ENCODE measurements around the gene ANO10. TPM values are rescaled to one million over a fixed set of nuclear protein-coding genes. Genes with fewer than 3 reads are reported as not detected.

ANO10 gene
- total RNA-seq, 1 donor from 2014 or later, result 32.0 TPM

- H3K27ac Mint-ChIP-seq (ENCODE audit: unreplicated experiment), result no peak overlapping the region
- no peaks in the 10 kb centered on the region for H3K36me3 Mint-ChIP-seq (ENCODE audit: low read depth)
- no peak overlapping the region for H3K4me3 Mint-ChIP-seq
- H3K9me3 Mint-ChIP-seq, result no peaks in the 10 kb centered on the region
- DNase-seq (ENCODE audit: low read depth, low spot score), result no peak
- no peaks in the 10 kb centered on the region for H3K27me3 Mint-ChIP-seq (ENCODE audit: low read depth)
- TF ChIP-seq, protein P1, sequence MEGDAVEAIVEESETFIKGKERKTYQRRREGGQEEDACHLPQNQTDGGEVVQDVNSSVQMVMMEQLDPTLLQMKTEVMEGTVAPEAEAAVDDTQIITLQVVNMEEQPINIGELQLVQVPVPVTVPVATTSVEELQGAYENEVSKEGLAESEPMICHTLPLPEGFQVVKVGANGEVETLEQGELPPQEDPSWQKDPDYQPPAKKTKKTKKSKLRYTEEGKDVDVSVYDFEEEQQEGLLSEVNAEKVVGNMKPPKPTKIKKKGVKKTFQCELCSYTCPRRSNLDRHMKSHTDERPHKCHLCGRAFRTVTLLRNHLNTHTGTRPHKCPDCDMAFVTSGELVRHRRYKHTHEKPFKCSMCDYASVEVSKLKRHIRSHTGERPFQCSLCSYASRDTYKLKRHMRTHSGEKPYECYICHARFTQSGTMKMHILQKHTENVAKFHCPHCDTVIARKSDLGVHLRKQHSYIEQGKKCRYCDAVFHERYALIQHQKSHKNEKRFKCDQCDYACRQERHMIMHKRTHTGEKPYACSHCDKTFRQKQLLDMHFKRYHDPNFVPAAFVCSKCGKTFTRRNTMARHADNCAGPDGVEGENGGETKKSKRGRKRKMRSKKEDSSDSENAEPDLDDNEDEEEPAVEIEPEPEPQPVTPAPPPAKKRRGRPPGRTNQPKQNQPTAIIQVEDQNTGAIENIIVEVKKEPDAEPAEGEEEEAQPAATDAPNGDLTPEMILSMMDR (conservative IDR thresholded peaks at IDR 0.05), result no peak
- peaks cover 7% of the 10 kb centered on the region for H3K4me1 Mint-ChIP-seq
Observed at GRCh38 chr3:43410592-43410991, 211.2 kb downstream of the ANO10 start.

GRCh38 chr3:43409506-43409905, 212.3 kb downstream of the ANO10 start:
- H3K9me3 Mint-ChIP-seq, result no peaks in the 10 kb centered on the region
- no peak overlapping the region for H3K4me3 Mint-ChIP-seq
- DNase-seq (ENCODE audit: low read depth, low spot score), result no peak
- TF ChIP-seq, protein P1 (conservative IDR thresholded peaks at IDR 0.05), result no peak
- H3K36me3 Mint-ChIP-seq (ENCODE audit: low read depth), result no peaks in the 10 kb centered on the region
- H3K27me3 Mint-ChIP-seq (ENCODE audit: low read depth), result no peaks in the 10 kb centered on the region
- H3K27ac Mint-ChIP-seq (ENCODE audit: unreplicated experiment), result no peak overlapping the region
- peaks cover 7% of the 10 kb centered on the region for H3K4me1 Mint-ChIP-seq

GRCh38 chr3:43406643-43407023, 215.2 kb downstream of the ANO10 start:
- H3K4me1 Mint-ChIP-seq, result no peaks in the 10 kb centered on the region
- DNase-seq (ENCODE audit: low read depth, low spot score), result no peak
- TF ChIP-seq, protein P1 (conservative IDR thresholded peaks at IDR 0.05), result no peak
- H3K27ac Mint-ChIP-seq (ENCODE audit: unreplicated experiment), result no peak overlapping the region
- H3K9me3 Mint-ChIP-seq, result no peaks in the 10 kb centered on the region
- H3K36me3 Mint-ChIP-seq (ENCODE audit: low read depth), result no peaks in the 10 kb centered on the region
- no peaks in the 10 kb centered on the region for H3K27me3 Mint-ChIP-seq (ENCODE audit: low read depth)
- H3K4me3 Mint-ChIP-seq, result no peak overlapping the region

GRCh38 chr3:43405888-43406642, 215.7 kb downstream of the ANO10 start:
- Mint-ChIP-seq H3K27me3 (ENCODE audit: low read depth) (no peaks in the 10 kb centered on the region), H3K4me1 (no peaks in the 10 kb centered on the region), H3K9me3 (no peaks in the 10 kb centered on the region), H3K36me3 (ENCODE audit: low read depth) (no peaks in the 10 kb centered on the region), H3K27ac (ENCODE audit: unreplicated experiment) (no peak overlapping the region), H3K4me3 (no peak overlapping the region)
- no peak for DNase-seq (ENCODE audit: low read depth, low spot score)
- TF ChIP-seq, protein P1 (conservative IDR thresholded peaks at IDR 0.05), result no peak

DNA sequence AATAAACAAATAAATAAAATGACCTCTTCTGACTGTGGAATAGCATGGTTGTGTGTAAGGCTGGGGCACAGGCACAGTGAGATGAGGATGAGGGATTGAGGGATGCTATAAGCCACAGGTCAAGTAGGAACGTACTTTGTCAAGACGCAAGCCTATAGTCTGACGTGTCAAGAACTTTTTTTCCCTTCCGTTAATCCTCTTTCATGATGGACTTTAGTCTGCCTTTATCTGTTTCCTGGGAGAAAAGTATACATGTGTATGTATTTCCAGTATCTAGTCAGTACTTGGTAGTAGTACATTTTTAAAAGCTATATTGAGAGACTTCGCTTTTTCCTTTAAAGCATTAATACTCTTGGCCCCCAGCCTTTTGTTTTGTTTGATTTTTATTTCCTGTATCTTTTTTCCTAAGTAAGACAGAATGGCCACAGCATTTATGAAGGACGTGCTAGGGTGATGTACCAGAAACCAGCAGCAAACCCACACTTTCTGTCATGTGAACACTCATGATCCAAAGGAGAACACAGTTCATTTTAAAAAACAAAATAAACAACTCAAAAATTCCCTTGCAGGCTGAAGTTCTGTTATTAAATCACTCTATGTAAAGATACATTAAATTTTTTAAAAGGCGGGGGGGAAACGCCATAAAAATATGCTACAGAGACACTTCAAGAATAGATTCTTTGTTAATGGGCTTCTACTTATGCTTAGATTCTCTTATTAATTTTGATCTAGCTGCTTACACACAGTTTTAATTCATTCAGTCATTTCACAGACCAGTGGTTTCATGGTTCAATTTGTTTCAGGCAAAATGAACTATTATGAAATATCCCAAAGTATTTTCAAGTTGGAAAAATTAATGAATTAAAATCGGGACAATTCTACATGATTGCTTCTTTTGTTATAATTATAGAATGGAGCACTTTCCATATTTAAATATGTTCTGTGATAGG, 220.8 kb downstream of the ANO10 start:
- TF ChIP-seq, protein P1 (conservative IDR thresholded peaks at IDR 0.05), result no peak
- H3K27me3 Mint-ChIP-seq (ENCODE audit: low read depth), result no peaks in the 10 kb centered on the region
- no peak overlapping the region for H3K4me3 Mint-ChIP-seq
- no peaks in the 10 kb centered on the region for H3K36me3 Mint-ChIP-seq (ENCODE audit: low read depth)
- DNase-seq (ENCODE audit: low read depth, low spot score), result no peak
- H3K27ac Mint-ChIP-seq (ENCODE audit: unreplicated experiment), result no peak overlapping the region
- H3K4me1 Mint-ChIP-seq, result no peaks in the 10 kb centered on the region
- H3K9me3 Mint-ChIP-seq, result no peaks in the 10 kb centered on the region
